Activated T-helper 1 cell treated with Interleukin-2 at 50 U/mL for 16 hours (primary cell): ENCODE measurements around the gene ZNF530.

Source experiments
- DNase-seq: peaks from one replicate; pipeline ENCODE4 v3.0.0-alpha.2; 2020; ENCODE audit warnings: low read depth

The ZNF530 gene

GRCh38 chr19:57599761-57600383 lies at the start of gene ZNF530:
ZNF530 (plus strand) TSS chr19:57599885; CDS start chr19:57604346, 4,461 bp downstream.
- DNase-seq: peak; percentile 76

GRCh38 chr19:57552432-57552831 lies 47.3 kb upstream of the ZNF530 start:
- DNase-seq: no peak

GRCh38 chr19:57557659-57558058 lies 42.0 kb upstream of the ZNF530 start:
- no peak for DNase-seq

GRCh38 chr19:57558525-57558924 lies 41.2 kb upstream of the ZNF530 start:
- DNase-seq: no peak

- DNase-seq: no peak
Measured at GRCh38 chr19:57559008-57559403, 40.7 kb upstream of the ZNF530 start.

GRCh38 chr19:57559404-57560025 lies 40.2 kb upstream of the ZNF530 start, which contains the start of gene ZNF550:
ZNF550 (minus strand) TSS chr19:57559863; CDS start chr19:57559682, 181 bp downstream.
- DNase-seq: peak; percentile 83

- no peak for DNase-seq
Measured at GRCh38 chr19:57560049-57560491, 39.6 kb upstream of the ZNF530 start.

GRCh38 chr19:57563547-57563946 lies 36.1 kb upstream of the ZNF530 start:
- no peak for DNase-seq

- no peak for DNase-seq
Measured at GRCh38 chr19:57566396-57567265, 33.1 kb upstream of the ZNF530 start.

- no peak for DNase-seq
Measured at GRCh38 chr19:57570707-57571106, 29.0 kb upstream of the ZNF530 start.

GRCh38 chr19:57572415-57572947 lies 27.2 kb upstream of the ZNF530 start:
- DNase-seq: no peak

- no peak for DNase-seq
Measured at GRCh38 chr19:57576661-57577060, 23.0 kb upstream of the ZNF530 start.

GRCh38 chr19:57578487-57579205 lies 21.0 kb upstream of the ZNF530 start, which contains the start of gene ZNF416:
ZNF416 (minus strand) TSS chr19:57578911; CDS start chr19:57578704, 207 bp downstream.
- DNase-seq: peak; percentile 89

GRCh38 chr19:57583104-57583520 lies 16.6 kb upstream of the ZNF530 start:
- no peak for DNase-seq

- peak; percentile 71 for DNase-seq
Measured at GRCh38 chr19:57583521-57584416, 15.9 kb upstream of the ZNF530 start, which contains the start of gene ZIK1. ZIK1 (plus strand) TSS chr19:57584145; CDS start chr19:57584357, 212 bp downstream.

- no peak for DNase-seq
Measured at GRCh38 chr19:57587529-57587928, 12.2 kb upstream of the ZNF530 start.

- DNase-seq: no peak
Measured at GRCh38 chr19:57599377-57599760, 316 bp upstream of the ZNF530 start.

- no peak for DNase-seq
Measured at GRCh38 chr19:57606931-57607330, 7.2 kb downstream of the ZNF530 start.

GRCh38 chr19:57611113-57611512 lies 11.4 kb downstream of the ZNF530 start:
- no peak for DNase-seq

GRCh38 chr19:57613941-57614743 lies 14.5 kb downstream of the ZNF530 start, which contains the start of gene ZNF134:
ZNF134 (plus strand) TSS chr19:57614242; CDS start chr19:57619469, 5,227 bp downstream.
- DNase-seq: peak; percentile 79
